NCI-H345 treated with DMSO at 0.1 percent for 48 hours (cell line): ENCODE results near the gene LMBR1.
"Not testable (repeated sequence)": the region's sequence is repeated elsewhere in the genome, so short reads cannot be mapped to it uniquely, and the experiment has no call there.

Experiments
- DNase-seq: peaks from one replicate; lab custom pipeline; 2025; ENCODE audit not compliant: unreplicated experiment; lab: John Stamatoyannopoulos, UW

The LMBR1 gene

DNA sequence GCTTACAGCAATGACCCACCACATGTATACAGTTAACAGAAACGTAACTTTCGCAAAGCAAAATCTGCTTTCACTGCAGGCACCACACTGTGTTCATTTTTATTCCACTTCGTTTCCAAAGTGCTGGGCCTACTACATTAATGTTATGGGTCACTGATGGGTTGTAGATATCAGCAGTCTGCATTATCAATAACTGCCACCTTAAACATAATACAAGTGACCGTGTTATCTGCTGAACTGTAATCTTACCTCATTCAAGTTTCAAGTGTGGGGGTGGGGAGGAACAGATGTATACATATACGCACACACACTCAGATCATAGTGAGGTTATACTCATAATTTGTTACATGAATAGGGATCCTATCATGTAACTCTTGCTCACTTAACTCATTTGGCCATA, 231.3 kb downstream of the LMBR1 start:
- DNase-seq: no peak

DNA sequence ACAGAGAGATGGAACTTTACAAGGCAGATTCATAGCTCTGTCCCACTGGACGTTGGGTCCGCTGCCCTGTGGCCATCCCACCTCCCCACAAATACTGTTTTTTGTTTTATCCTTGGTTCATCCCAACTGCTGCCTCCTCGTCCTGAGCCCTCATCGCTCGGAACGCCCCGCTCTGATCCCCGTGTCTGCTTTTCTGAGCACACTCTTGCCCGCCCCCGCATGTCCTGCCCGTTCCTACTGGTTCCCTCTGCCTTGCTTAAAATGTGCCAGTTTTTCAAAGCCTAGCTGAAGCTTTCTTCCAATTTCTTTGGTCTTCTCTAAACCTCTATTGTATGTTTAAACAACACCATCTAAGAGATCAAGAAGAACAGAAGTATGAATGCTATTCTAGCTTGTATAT, 233.0 kb downstream of the LMBR1 start:
- DNase-seq: no peak

DNA sequence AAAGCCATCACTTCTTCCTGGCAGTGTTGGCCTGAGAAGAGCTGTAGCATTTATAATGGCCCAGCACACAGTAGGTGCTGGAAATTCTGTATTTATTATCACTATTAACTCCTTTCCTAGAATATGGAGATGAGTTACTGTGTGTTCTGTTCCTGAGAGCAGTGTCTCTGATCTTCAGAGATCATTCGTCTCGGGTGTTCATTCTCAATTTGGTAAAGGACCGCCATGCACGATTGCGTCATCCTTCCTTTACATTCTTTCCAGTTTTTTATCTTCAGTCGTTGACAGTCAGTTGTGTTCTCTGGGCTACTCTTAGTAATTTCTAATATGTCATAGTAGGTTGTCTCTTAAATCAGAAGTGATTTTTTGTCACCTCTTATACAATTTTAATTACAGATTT, 233.8 kb downstream of the LMBR1 start:
- DNase-seq: no peak

DNA sequence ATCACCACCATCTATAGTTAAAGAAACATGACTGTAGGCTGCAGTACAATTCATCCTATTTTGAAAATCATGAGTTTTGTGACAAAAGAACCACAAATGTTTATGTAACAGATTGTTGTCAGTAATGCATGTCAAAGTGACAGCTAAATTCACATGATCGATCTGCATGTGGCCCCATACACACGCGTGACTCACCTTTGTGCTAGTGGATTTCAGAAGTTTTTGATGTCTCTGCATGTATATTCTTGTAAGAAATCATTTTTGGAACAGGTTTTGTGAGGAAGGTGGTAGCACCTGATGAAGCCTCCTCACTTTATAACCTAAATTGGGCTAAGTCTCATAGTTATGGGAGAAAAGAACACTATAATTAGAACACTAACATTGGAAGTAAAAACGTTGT, 235.3 kb downstream of the LMBR1 start:
- DNase-seq: no peak

DNA sequence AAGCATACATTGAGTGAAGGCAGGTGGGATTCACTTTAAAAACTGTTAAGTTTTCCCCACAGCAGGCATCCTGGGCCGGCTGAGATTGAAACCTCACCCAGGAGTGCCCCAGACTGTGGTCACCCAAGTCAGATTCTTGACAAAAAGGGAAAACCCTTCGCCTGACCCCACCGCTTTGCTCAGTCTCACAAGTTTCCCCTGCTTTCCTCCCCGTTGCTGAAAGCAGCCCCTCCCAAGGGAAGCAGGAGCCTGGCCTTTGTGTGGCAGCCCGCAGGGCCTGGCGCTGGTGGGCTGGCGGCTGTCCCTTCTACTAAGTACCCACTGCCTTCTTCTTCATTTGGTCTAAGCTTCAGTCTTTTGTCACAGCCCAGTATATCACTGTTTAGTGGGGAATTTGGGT, 236.4 kb downstream of the LMBR1 start:
- DNase-seq: no peak

DNA sequence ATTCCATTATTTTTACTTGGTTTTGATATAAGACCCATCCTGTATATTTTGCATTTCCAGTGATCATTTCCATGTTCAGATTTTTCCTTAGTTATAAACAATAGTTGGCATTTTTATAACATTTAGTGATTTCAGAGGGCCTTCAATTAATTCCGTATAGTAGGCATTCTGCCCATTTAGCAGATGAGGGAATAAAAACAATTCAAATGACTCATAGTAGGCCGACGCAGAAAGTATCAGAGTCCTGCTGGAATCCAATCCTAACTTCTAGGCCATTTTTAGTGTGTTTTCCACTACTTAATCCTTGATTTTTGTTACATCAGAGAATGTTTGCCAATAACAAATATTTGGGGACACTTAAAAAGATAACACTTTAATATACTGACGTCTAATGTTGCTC, 237.0 kb downstream of the LMBR1 start:
- DNase-seq: no peak

DNA sequence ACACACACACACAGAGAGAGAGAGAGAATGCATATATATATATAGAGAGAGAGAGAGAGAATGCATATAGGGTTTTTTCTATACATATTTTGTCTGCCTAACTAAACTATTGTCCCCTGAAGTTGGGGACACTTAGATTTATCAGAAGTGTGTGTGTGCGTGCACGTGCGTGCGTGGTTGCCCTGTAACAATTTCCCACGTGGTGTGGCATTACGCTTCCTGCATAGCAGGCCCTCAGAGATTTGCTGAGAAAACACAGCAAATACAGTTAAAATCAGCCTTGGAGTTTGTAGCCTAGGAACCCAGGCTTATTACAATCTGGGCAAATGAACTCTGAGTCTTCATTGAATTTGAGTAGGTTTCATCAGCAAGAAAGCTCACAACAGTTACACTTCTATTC, 237.7 kb downstream of the LMBR1 start:
- DNase-seq: no peak

DNA sequence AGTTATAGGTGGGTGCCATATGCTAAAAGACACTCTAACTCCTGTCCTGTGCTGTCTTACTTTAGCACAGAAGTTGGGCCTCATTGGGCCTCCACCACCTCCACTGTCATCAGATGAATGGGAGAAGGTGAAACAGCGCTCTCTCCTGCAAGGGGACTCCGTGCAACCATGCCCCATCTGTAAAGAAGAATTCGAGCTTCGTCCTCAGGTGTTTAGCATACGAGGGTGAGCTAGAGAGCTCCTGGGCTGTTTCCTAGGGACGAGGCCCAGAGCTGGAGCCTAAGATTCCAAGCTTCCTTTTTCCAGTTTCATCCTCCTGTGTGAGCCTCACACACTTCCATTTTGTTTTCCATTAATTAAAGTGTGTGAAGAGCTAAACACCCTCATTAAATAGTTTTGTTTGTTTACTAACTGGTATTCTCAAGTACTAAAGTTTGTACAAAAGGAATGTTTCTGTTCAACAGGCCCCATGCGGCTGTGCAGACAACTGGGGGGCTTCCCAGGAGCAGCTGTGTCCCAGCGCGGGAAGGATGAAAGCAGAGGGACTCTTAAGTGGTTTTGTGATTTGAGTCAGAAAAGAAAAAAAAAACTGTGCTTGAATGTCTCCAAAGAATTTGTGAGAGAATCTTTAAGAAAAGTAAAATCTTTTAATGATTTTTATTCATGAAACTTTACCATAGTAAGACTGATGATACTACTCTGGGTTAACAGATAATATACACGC, 238.3 kb downstream of the LMBR1 start:
- DNase-seq: no peak

DNA sequence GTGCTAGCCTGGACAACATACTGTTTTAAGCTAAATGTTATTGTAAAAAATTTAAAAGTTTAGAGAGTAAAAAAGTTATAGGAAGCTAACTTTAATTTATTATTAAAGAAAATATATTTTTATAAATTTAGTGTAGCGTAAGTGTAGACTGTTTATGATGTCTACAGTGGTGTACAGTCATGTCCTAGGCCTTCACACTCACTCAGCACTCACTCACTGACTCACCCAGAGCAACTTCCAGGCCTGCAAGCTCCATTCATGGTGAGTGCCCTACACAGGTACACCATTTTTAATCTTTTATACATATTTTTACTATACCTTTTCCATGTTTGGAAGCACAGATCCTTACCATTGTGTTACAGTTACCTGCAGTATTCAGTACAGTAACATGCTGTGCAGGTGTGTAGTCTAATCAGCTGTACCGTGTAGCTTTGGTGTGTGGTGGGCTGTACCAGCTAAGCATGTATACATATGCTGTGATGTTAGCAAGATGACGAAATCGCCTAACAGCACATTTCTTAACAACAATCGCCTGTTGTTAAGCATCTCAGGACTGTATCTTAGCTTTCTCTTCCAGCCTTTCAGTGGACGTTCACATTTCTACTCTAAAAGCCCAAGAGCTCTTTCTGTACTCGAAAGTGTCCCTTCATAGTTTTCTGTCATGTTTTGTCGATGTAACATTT, 240.0 kb downstream of the LMBR1 start:
- no peak for DNase-seq

DNA sequence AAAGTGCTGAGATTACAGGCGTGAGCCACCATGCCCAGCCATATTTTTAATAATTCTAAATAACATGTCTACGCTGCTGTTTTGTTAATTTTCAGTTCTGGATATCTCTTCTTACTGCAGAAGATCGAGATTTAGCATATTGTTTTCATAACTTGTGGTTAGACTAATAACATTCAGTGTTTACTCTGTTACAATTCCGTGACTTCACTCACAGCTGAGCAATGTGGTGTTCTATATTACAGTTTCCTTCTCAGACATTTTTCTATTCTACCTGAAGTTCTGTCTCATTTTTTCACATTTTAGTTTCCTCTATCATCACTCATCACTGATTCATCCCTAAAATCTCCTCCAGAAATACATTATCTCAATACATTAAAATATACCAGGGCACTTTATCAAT, 241.5 kb downstream of the LMBR1 start:
- DNase-seq: no peak

DNA sequence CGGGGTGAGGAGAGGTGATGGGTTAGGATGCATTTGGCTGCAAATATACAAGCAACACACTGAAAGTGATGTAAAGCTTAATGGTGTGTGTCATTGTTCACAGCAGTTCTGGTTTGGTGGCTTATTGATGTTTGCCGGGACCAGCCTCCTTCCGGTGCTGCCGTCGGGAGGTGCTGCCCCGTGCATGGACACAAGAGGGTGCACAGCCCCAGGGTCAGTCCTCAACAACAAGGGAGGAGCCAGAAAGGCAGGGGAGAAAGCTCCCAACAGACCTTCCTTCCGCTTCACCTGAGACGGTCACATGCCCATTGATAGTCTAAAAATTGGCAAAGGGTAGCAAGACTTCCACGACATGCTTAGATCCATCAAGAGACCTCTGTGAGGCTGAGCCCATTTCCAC, 242.9 kb downstream of the LMBR1 start:
- DNase-seq: no peak

DNA sequence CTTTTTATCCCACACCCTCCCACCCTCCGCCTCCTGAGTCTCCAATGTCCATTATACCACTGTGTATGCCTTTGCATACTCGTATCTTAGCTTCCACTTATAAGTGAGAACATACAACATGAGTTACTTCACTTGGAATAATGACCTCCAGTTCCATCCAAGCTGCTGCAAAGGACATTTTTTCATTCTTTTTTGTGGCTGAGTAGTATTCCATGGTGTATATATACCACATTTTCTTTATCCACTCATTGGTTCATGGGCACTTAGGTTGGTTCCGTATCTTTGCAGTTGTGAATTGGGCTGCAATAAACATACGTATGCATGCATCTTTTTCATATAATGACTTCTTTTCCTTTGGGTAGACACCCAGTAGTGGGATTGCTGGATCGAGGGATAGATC, 245.7 kb downstream of the LMBR1 start:
- DNase-seq: not testable (repeated sequence)

DNA sequence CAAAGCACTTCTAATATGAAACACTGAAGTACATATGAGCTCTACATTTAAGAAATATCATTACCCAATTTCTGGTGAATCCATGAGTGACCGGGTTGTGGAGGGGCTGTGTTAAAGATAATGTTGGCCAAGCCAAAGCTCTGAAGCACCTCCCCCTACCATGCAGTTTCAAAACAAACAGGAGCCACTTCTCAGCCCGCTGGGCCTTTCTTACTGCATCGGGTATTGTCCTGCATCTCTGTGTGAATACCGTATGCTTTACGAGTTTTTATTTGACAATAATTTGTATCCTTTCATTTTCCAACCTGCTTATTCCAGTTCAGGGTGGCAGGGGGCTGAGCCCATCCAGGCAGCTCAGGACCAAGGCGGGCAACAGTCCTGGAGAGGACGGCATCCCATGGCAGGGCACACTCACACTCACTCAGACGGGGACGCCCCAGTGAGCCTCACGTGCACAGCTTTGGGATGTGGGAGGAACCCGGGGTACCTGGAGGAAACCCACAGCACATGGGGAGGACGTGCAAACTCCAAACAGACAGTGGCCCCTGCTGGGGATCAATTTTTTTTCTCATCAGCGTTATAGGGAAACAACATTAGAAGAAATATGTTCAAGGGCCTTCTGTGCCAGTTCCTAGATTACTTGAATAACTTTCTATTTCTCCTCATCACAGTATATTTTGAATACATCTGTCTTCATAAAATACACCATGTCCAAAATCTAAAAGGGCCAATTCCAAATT, 250.5 kb downstream of the LMBR1 start:
- no peak for DNase-seq

DNA sequence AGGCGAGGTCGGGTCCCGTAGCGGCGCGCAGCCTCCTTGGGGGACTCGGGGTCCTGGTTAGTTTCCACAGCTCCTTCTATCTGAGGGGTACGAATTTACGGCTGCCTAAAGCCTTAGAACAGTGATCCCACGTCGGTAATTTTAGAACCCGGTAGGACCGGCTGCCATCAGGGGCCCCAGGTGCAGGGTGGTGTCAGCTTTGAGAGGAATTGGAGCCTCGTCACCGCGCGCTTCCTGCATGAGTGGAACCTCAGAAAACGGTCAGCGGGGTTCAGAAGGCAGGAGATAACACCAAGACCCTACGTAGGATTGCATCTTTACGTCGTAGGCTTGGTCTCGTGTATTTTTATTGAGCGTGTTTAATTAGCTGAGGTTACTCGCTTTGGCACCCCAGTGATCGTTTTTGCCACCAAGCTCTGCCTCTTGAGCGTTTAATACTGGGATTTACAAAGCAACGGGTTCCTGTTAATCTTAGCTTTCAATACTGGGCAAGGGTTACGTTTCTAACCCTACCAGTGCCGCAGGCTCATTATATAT, 252.0 kb downstream of the LMBR1 start:
- DNase-seq: no peak

DNA sequence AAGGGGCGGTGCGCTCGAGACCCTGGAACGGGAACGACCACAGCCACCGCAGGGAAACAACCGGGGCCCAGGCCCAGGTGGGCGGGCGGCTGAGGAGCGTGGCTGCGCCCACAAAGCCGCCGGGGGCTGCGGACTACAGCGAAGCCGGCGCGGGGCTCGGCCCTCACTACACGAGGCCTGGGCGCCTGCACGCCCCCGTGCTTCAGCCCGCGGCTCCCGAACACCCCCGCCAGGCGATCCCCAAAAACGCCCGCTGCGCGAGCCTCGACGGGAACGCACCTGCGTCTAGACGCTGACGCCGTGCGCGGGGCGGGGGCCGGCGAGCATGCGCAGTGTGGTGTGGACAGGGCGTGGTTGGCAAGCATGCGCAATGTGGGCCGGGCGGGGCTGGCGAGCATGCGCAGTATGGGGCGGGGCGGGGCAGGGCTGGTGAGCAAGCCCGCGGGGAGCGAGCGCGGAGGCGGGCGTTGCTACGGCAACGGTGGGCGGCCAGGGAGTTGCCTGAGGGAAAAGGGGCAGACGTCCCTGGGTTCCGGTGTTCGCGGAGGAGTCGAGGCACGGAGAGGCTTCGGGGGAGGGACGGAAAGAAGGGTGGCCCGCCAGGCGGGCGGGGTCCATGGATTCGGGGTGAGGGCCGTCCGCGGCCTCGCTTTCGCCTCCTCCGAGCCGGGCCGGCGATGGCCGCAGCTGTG, 252.6 kb downstream of the LMBR1 start, which contains the start of gene RNF32:
RNF32 (plus strand) TSS at position 518 of the 692 bp plus-strand sequence. CDS start 3,104 bp downstream, outside the sequence.
- peak; percentile 95 for DNase-seq

DNA sequence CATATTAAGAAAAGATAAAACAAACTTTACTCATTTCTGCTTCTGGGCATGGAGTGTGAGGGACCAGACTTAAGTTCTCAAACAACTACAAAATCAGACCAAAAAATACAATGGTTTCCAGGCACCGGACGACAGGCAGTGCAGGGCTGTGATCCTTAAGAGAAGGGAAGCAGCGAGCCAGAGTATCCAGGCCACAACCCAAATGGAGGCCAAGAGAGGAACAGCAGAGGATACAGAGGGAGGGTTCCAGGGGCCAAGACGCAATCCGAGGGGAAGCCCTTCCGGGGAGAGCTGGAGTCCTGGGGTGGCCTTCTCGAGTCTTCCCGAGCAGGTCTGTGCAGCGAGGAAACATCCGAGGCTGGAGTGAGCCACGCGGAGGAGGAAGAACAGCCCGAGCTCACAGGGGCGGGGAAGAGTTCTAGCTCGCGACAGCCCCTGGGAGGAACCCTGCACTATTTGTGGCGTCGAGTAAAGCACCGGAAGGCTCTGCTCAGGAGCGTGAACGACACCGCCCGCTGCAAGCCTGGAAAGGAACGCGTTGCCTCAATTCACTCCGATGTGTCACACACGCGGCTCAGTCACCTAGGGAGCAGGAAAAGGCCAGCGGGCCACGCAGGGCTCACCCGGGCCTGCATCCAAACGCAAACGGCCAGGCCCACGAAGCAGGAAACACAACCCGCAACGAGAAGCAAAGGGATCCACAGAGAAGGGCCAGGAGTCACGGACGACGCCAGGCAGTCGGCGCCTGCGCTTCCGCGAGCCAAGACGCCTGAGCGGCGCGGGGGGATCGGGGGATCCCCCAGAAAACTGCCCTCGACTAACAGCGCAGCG, 253.3 kb downstream of the LMBR1 start:
- no peak for DNase-seq

DNA sequence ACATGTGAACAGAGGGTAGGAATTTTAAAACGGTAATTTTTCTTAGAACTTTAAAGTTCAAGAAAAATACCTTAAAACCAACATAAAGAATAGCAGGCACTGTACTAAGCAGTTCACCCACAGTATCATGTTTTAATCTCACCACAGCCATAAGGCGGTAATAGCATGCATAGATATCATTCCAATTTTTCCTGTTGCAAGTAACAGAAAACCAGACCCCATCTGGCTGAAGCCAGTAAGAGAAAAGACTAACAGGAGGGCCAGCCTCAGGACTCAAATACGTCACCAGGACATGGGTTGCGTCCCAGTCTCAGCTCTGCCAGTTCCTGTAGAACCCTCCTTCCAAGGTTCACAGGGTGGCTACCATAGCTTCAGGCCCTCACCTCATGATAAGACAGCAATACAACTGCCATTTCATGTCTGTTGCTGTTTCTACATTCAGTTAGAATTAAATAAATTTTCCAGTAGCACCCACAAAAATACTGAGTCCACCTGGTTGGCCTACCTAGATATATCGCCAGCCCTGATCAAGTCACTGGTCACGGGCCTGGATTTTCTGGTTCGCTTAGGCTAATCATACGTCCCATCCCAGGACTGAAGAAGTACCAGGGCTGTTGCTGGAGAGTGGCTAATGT, 254.4 kb downstream of the LMBR1 start:
- DNase-seq: no peak

DNA sequence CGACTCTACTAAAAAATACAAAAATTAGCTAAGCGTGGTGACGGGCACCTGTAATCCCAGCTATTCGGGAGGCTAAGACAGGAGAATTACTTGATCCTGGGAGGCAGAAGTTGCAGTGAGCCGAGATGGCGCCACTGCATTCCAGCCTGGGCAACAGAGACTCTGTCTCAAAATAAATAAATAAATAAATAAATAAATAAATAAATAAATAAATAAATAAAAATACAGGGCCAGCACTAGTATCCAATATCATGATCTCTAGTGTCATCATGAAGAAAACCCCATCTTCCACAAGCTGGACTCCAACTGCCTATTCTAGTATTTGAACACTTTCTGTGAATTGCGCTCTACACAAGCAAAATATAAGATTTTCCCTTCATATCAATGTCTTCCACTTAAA, 255.9 kb downstream of the LMBR1 start:
- not testable (repeated sequence) for DNase-seq

DNA sequence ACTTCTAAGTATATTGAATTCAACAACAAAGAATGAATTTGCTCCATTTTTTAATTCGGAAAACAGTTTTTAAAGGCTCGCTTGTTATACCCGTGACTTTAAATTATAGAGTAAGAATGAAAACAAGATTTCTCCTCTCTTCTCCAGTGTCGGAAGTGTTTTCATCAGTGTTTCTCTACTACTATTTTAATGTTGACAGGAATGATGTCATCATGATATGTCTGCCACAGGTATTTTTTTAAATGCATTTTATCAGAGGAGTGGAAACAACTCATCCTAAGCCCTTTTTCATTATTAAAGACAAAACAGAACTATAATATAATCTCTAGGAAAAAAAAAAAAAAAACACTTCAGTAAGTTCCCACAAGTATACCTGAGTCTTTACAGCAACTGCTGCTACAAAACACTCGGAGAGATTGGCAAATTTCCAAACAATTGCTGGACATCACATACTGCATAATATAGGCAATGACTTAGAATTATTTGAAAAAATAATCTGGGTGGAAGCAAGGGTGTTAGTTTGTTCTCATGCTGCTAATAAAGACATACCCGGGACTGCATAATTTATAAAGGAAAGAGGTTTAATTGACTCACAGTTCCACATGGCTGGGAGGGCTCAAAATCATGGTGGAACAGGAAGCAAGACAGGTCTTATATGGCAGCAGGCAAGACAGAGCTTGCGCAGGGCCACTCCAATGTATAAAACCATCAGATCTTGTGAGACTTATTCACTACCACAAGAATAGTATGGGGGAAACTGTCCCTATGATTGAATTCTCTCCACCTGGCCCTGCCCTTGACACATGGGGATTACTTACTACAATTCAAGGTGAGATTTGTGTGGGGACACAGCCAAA, 257.2 kb downstream of the LMBR1 start:
- no peak for DNase-seq
